Colon (tissue), 2 donors: ENCODE results near the gene OTULINL.

ENCODE experiments used
- FAIRE-seq: peaks from 2 replicates; lab custom pipeline; 2012; peaks lifted over from hg19 to GRCh38; lab: Jason Lieb, UNC
- donor health status: control.
- donor health status: control.

Gene OTULINL

GRCh38 chr5:14600846-14601245 lies 19.3 kb downstream of the OTULINL start:
- no peak for FAIRE-seq

- no peak for FAIRE-seq
Observed at GRCh38 chr5:14603141-14603540, 21.5 kb downstream of the OTULINL start.

GRCh38 chr5:14607104-14607503 lies 25.5 kb downstream of the OTULINL start:
- no peak for FAIRE-seq

GRCh38 chr5:14608169-14608568 lies 26.6 kb downstream of the OTULINL start:
- no peak for FAIRE-seq

GRCh38 chr5:14611737-14612136 lies 30.1 kb downstream of the OTULINL start:
- no peak for FAIRE-seq

GRCh38 chr5:14614490-14614889 lies 32.9 kb downstream of the OTULINL start:
- no peak for FAIRE-seq

- FAIRE-seq = no peak
Observed at GRCh38 chr5:14615365-14615764, 33.8 kb downstream of the OTULINL start.

GRCh38 chr5:14617441-14617840 lies 35.8 kb downstream of the OTULINL start:
- FAIRE-seq = no peak

GRCh38 chr5:14627270-14627669 lies 45.7 kb downstream of the OTULINL start:
- no peak for FAIRE-seq

- no peak for FAIRE-seq
Observed at GRCh38 chr5:14628346-14628745, 46.8 kb downstream of the OTULINL start.

GRCh38 chr5:14630671-14631070 lies 49.1 kb downstream of the OTULINL start:
- no peak for FAIRE-seq

GRCh38 chr5:14635656-14636055 lies 54.1 kb downstream of the OTULINL start:
- no peak for FAIRE-seq

- FAIRE-seq = no peak
Observed at GRCh38 chr5:14640765-14641164, 59.2 kb downstream of the OTULINL start.

GRCh38 chr5:14644623-14645237 lies 63.1 kb downstream of the OTULINL start:
- FAIRE-seq = no peak

GRCh38 chr5:14650052-14650451 lies 68.5 kb downstream of the OTULINL start:
- no peak for FAIRE-seq

- no peak for FAIRE-seq
Observed at GRCh38 chr5:14655146-14655741, 73.7 kb downstream of the OTULINL start.

GRCh38 chr5:14656898-14657297 lies 75.3 kb downstream of the OTULINL start:
- FAIRE-seq = no peak

- FAIRE-seq = no peak
Observed at GRCh38 chr5:14659821-14660607, 78.4 kb downstream of the OTULINL start.

- no peak for FAIRE-seq
Observed at GRCh38 chr5:14660833-14661232, 79.2 kb downstream of the OTULINL start.
